ENCODE data around the gene ZNF346. TPM values are rescaled to one million over a fixed set of nuclear protein-coding genes. Genes with fewer than 3 reads are reported as not detected.

The ZNF346 gene
- total RNA-seq, 2 experiments from 2014 or later: 36.6 to 42.4 TPM

DNA sequence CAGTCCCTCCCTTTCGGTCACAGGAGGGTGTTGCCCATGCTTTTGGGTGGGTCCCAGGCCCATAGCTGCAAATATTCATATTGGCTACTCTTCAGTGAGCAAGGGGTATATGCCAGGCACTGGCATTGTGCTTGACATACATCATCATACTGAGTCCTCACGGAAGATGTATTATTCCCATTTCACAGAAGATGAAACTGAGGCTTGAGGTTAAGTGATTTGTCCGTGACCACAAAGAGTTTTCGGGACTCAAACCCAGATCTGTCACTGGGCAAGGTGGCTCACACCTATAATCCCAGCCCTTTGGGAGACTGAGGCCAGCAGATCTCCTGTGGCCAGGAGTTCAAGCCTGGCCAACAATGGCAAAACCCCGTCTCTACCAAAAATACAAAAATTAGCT lies 57.8 kb downstream of the ZNF346 start:
- H2AFZ ChIP-seq (ENCODE audit: low read length): no peak overlapping the region
- ChIA-PET POLR2A (no interaction called here), CTCF (ENCODE audit: unreplicated experiment) (no interaction called here)
- no peaks in the 10 kb centered on the region for H4K20me1 ChIP-seq (ENCODE audit: insufficient read depth, low read length)
- DNase-seq (ENCODE audit: low spot score): no peak
- H3K4me1 ChIP-seq (ENCODE audit: insufficient read depth, low read length, poor library complexity, severe bottlenecking): peaks cover 6% of the 10 kb centered on the region
- H3K27ac ChIP-seq (ENCODE audit: low read depth, low read length, poor library complexity, severe bottlenecking): no peak overlapping the region
- no TSS peak for BruUV-seq (replicated peaks)
- no peak for TF ChIP-seq EZH2phosphoT487 (IDR thresholded peaks at IDR 0.05; ENCODE audit: borderline replicate concordance, low read depth, low read length)
- TF ChIP-seq, protein P1, sequence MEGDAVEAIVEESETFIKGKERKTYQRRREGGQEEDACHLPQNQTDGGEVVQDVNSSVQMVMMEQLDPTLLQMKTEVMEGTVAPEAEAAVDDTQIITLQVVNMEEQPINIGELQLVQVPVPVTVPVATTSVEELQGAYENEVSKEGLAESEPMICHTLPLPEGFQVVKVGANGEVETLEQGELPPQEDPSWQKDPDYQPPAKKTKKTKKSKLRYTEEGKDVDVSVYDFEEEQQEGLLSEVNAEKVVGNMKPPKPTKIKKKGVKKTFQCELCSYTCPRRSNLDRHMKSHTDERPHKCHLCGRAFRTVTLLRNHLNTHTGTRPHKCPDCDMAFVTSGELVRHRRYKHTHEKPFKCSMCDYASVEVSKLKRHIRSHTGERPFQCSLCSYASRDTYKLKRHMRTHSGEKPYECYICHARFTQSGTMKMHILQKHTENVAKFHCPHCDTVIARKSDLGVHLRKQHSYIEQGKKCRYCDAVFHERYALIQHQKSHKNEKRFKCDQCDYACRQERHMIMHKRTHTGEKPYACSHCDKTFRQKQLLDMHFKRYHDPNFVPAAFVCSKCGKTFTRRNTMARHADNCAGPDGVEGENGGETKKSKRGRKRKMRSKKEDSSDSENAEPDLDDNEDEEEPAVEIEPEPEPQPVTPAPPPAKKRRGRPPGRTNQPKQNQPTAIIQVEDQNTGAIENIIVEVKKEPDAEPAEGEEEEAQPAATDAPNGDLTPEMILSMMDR (conservative IDR thresholded peaks at IDR 0.05; ENCODE audit: low read length): no peak
- no peaks in the 10 kb centered on the region for H3K9me3 ChIP-seq (ENCODE audit: low read length)
- no peaks in the 10 kb centered on the region for H3K9me2 ChIP-seq (ENCODE audit: insufficient read depth, low read length)
- H3K79me2 ChIP-seq (ENCODE audit: insufficient read depth, low read depth, low read length): no peaks in the 10 kb centered on the region
- no peaks in the 10 kb centered on the region for H3K36me3 ChIP-seq (ENCODE audit: insufficient read depth, low read length)
- H3K4me2 ChIP-seq (ENCODE audit: low read length): no peak overlapping the region
- intact Hi-C loops (cut with micrococcal nuclease; ENCODE audit: unreplicated experiment): loop anchor here (10.0 kb wide), 1 partner anchor 415 kb away; no protein-coding TSS in a partner anchor
- no peak overlapping the region for H3K4me3 ChIP-seq (ENCODE audit: low read depth, low read length, poor library complexity, severe bottlenecking)

DNA sequence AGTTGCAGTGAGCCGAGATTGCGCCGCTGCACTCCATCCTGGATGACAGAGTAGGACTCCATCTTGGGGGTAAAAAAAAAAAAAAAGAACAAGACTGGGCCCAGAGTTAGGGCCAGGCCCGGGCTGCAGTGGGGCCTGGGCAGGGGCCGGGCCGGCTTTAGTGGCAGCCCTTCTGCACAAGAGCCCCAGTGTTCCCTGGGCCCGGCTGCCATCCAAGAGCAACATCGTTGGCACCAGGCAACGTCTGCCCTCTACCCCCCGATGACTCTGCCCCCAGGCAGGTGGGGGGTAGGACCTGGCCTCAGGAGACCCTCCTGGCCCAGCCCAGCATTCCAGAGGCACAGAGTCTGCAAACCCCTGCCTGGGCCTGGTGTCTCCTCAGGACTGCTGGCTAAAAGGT lies 59.4 kb downstream of the ZNF346 start:
- intact Hi-C loops (cut with micrococcal nuclease; ENCODE audit: unreplicated experiment): loop anchor here (10.0 kb wide), 1 partner anchor 417 kb away; no protein-coding TSS in a partner anchor
- H3K27ac ChIP-seq (ENCODE audit: low read depth, low read length, poor library complexity, severe bottlenecking): no peak overlapping the region
- no peak for DNase-seq (ENCODE audit: low spot score)
- CTCF ChIA-PET (ENCODE audit: unreplicated experiment): no interaction called here
- TF ChIP-seq, protein P1 (conservative IDR thresholded peaks at IDR 0.05; ENCODE audit: low read length): no peak
- no peak for TF ChIP-seq EZH2phosphoT487 (IDR thresholded peaks at IDR 0.05; ENCODE audit: borderline replicate concordance, low read depth, low read length)
- no peak overlapping the region for H2AFZ ChIP-seq (ENCODE audit: low read length)
- POLR2A ChIA-PET: no interaction called here
- no peaks in the 10 kb centered on the region for H3K9me3 ChIP-seq (ENCODE audit: low read length)
- H3K79me2 ChIP-seq (ENCODE audit: insufficient read depth, low read depth, low read length): no peaks in the 10 kb centered on the region
- H3K4me1 ChIP-seq (ENCODE audit: insufficient read depth, low read length, poor library complexity, severe bottlenecking): peaks cover 20% of the 10 kb centered on the region
- H4K20me1 ChIP-seq (ENCODE audit: insufficient read depth, low read length): no peaks in the 10 kb centered on the region
- no peaks in the 10 kb centered on the region for H3K9me2 ChIP-seq (ENCODE audit: insufficient read depth, low read length)
- no peak overlapping the region for H3K4me3 ChIP-seq (ENCODE audit: low read depth, low read length, poor library complexity, severe bottlenecking)
- H3K4me2 ChIP-seq (ENCODE audit: low read length): no peak overlapping the region
- no peaks in the 10 kb centered on the region for H3K36me3 ChIP-seq (ENCODE audit: insufficient read depth, low read length)
- no TSS peak for BruUV-seq (replicated peaks)

DNA sequence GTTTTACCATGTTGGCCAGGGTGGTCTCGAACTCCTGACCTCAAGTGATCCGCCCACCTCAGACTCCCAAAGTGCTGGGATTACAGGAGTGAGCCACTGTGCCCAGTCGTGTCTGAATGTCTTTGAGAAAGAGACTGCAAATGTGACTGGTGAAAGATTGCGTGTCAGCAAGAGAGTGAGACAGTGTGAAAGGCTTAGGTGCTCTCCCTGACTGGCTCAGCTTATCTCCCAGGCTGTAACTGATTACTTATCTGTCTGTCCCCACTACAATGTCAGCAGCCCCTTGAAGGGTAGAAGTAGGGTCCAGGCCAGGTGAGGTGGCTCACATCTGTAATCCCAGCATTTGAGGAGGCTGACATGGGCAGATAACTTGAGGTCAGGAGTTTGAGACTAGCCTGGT lies 60.9 kb downstream of the ZNF346 start:
- Histone ChIP-seq H3K9me3 (ENCODE audit: low read length) (no peaks in the 10 kb centered on the region), H3K9me2 (ENCODE audit: insufficient read depth, low read length) (no peaks in the 10 kb centered on the region), H3K36me3 (ENCODE audit: insufficient read depth, low read length) (no peaks in the 10 kb centered on the region), H3K27ac (ENCODE audit: low read depth, low read length, poor library complexity, severe bottlenecking) (no peak overlapping the region), H3K4me1 (ENCODE audit: insufficient read depth, low read length, poor library complexity, severe bottlenecking) (peaks cover 27% of the 10 kb centered on the region), H2AFZ (ENCODE audit: low read length) (no peak overlapping the region), H3K4me3 (ENCODE audit: low read depth, low read length, poor library complexity, severe bottlenecking) (no peak overlapping the region), H4K20me1 (ENCODE audit: insufficient read depth, low read length) (no peaks in the 10 kb centered on the region), H3K4me2 (ENCODE audit: low read length) (no peak overlapping the region), H3K79me2 (ENCODE audit: insufficient read depth, low read depth, low read length) (no peaks in the 10 kb centered on the region)
- POLR2A ChIA-PET: interaction anchor here (0.7 kb wide), 1 partner anchor 253 kb away, joined by 3 read pairs; no protein-coding TSS in a partner anchor
- CTCF ChIA-PET (ENCODE audit: unreplicated experiment): interaction anchor here (0.8 kb wide), 1 partner anchor 11 kb away, joined by 5 read pairs; no protein-coding TSS in a partner anchor
- BruUV-seq (replicated peaks): no TSS peak
- no peak for TF ChIP-seq EZH2phosphoT487 (IDR thresholded peaks at IDR 0.05; ENCODE audit: borderline replicate concordance, low read depth, low read length)
- TF ChIP-seq, protein P1 (conservative IDR thresholded peaks at IDR 0.05; ENCODE audit: low read length): no peak
- no peak for DNase-seq (ENCODE audit: low spot score)
- intact Hi-C loops (cut with micrococcal nuclease; ENCODE audit: unreplicated experiment): loop anchor here (10.0 kb wide), 1 partner anchor 419 kb away; no protein-coding TSS in a partner anchor
